HG02943 (cell line): ENCODE data around the gene KTN1.

Experiments used
- ATAC-seq: cut with Tn5 transposase; IDR thresholded peaks from one replicate; pipeline ENCODE4 v1.9.1; 2021; ENCODE audit warnings: mild to moderate bottlenecking, low read depth, moderate library complexity; ENCODE audit not compliant: unreplicated experiment

The KTN1 gene

DNA sequence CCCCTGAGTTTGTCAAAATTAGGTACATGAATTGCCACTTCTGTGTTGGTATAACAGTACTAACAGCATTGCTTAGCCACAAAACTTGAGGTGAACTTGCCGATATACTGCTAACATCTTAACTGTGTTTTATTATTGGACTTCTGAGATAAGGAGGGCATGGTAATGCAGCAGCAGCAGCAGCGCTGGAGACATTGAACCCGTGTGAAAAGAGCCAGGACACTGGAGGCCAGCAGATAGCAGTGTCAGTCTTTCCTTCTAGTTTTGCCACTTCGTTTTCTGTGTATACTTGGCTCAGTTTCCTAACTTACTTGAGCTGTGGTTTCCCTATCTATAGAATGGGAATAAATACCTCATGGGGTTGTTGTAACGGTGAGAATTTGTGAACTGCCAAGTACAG is 82.7 kb downstream of the KTN1 start:
- no peak for ATAC-seq

DNA sequence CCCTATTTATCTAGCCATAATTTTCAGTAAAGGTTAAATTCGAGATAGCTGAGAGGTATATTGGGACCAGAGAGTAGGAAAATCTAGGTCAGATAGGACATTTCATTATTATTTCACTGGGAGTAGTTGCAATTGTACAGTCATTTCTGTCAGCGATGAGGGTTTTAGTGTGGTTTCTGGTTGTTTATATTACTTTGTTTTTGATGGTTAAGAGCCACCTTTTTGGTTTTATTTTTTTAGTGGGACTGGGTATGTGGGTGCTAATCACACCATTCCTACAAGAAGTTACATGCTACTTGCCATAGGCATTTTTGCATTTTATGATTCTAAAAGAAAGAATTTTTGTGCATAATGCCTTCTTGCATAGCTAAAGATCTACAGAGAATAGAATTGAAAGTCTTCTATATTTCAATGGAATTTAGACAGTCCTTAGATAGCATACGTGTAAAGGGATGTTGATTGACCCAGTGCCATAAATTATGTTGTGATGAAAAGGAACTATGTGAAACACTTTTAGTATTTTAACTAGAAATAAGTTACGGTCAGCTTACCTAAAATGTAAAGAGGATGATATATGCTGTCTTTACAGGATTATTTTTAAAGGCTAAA is 85.2 kb downstream of the KTN1 start:
- ATAC-seq = no peak

DNA sequence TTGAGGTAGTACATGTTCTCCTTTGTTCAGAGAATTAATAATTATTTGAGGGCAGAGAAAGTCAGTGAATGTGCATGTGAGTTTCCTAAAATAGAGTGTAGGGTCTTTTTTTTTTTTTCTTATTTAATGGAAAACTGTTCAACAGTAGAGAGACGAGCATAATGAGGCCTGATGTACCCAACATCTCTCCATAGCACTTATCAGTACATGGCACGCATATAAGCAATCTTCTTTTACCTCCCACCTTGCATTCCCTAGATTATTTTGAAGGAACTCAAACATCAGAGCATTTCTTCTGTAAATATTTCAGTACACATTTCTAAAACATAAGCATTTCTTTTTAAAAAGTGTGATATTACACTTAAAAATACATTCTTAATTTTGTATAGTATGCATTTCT is 87.8 kb downstream of the KTN1 start:
- ATAC-seq = no peak

DNA sequence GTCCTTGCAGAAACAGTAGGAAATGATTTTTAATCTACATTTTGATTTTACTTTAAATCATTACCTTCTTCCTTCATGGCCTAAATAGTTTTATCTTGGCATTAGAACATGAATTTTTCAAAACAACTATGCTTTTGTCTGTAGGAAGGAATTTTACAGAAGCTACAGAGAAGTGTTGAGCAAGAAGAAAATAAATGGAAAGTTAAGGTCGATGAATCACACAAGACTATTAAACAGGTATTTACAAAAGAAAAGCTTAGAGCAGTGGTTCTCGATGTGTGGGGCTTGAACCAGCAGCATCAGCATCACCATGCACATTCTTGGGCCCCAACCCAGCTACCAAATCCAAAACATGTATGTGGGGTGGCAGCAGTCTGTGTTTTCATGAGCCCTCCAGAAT is 91.6 kb downstream of the KTN1 start:
- ATAC-seq = no peak

DNA sequence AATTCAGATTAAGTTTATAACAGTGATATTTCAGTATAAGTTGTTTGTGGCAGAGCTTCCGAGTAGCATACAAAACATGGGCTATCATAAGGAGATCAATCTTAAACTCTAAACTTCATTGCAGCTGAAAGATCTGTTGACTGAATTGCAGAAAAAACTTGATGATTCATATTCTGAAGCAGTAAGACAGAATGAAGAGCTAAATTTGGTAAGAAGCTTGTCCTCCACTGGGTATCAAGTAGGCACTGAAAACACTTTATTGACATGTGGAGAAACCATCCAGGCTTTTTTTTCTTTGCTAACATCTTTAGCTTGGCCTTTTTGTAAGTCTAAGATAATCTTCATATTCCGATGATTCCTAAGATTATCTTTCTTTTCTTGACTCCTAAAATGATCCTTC is 93.0 kb downstream of the KTN1 start:
- no peak for ATAC-seq

DNA sequence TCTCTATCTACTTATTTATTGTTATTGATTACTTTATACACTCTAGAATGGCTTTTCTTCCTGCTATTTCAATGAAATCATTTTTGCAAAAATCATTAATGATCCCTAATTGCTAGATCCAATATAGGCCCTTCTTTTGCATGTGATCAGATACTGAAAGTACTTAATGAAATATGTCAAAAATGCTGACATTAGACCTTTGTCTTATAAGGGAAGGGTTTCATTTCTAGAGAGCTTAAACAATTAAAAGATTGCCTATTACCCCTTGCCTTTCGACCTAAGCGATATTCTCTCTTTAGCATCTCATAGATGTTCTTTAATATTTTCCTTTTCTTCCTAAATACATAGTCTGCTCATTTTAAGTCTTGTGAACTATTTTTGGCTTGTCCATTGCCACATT is 101.1 kb downstream of the KTN1 start:
- ATAC-seq = no peak

DNA sequence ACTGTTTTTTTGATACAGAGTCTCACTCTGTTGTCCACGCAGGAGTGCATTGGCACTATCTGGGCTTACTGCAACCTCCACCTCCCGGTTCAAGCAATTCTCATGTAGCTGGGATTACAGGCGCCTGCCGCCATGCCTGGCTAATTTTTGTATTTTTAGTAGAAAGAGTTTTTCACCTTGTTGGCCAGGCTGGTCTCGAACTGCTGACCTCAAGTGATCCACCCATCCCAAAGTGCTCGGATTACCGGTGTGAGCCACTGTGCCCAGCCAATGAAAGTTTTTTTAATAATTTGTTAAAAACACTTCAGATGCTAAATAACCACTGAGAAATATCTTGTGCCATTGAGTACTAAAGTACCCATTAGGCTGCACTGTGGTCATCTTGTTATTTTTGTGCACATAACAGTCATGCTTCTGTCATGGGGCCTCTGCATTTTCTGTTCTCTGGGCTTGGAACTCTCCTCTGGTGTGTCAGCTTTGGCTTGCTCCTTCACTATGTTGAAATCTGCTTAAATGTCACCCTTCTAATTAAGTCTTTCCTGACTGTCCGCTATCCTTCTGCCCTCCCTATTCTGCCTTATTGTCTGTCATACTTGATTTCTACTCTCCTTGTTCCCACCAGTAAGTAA is 105.1 kb downstream of the KTN1 start:
- no peak for ATAC-seq

DNA sequence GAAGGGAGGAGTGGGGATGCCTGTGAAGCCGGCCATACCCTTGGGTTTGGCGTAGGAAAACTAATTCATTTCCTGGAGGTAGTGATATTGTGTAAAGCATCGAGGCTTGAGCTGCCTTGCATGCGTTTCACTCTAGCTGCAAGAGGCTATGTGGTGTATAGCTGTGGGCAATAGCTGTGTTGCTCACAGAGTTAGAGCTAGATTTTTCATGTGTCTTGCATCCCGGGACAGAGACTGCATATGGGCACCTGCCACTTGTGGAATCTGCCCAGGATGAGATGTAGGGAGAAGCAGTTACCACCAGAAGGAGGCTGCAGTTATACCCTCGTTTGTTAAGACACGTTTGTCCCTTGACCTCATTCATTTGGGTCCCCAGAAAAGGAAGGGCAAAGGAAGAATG is 106.7 kb downstream of the KTN1 start:
- ATAC-seq = no peak

DNA sequence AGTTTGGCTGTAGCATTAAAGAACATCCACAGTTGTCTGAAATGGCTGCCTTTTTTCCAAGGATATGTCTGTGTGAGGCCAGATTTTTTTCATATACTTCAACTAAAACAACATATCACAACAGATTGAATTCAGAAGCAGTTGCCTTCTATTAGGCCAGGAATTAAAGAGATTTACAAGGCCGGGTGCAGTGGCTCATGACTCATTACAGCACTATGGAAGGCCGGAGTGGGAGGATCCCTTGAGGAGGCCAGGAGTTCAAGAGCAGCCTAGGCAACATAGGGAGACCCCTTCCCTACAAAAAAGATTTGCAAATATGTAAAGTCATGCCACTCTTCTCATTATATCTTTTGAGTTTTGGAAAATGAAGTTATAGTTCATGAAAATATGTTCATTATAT is 108.6 kb downstream of the KTN1 start:
- ATAC-seq = no peak

DNA sequence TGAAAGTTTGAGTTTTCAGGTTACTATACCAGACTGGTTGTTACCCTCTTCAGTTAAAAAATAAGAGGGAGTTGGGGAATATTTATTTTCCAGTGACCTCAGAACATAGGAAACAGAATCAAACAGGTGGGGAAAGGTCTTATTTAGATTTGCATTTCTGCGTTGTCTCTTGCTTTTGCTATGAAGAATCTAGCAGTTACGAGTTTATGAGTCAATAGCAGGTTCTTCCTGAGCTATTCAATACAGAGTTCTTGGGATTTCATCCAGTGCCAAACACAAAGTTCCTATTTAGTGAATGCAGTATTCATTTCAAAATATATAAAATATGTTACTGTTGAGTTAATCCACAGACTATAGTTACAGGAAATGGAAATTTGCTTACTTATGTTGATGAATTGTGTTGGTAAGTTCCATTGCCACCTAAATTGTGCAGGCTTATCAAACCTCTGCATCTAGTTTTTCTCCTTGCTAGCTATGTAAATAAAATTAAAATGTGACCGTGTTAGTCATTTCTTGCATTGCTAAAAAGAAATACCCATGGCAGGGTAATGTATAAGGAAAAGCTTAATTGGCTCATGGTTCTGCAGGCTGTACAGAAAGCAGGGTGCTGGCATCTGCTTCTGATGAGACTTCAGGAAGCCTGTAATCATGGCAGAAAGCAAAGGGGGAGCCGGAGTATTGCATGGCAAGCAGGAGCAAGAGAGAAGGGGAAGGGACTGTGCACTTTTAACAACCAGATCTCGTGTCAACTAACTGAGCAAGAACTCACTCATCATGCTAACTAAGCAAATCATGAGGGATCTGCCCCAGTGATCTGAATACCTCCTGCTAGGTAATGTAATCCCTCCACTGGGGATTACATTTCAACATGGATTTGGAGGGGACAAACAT is 110.2 kb downstream of the KTN1 start:
- no peak for ATAC-seq

DNA sequence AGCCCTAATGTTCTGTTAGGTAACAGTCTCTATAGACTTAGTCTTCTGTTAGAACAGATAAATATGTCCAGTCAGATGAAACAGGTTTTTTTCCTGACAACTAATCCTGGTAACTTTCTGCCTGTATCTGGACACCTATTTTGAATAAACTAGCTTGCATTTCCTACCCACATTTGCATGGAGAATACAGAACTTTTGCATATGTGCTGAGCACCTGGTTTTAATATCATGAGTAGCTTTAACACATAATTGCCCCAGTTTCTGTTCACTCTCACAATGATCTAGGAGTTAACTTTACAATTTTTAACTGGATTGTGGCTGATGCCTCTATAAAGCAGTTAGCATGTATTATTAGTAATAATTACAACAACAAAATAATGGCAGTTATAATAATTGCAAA is 111.7 kb downstream of the KTN1 start:
- ATAC-seq = no peak

DNA sequence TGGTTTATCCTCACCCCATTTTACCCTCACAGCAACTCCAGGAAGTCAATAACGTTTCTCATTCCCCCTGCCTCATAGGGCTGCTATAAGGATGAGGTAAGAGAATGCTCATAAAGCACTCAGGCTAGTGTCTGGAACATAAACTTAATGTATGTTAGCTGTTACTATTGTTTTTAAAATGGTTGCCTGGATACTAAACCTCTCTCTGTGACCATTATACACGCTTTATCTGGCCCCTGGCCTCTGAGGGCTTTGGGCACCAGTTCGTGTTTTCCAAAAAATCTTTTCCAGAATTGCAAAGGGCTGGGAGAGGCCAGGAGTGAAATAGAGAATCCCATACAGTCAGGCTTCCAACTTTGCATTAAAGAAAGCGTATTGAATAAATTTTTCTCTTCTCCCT is 113.9 kb downstream of the KTN1 start:
- no peak for ATAC-seq

DNA sequence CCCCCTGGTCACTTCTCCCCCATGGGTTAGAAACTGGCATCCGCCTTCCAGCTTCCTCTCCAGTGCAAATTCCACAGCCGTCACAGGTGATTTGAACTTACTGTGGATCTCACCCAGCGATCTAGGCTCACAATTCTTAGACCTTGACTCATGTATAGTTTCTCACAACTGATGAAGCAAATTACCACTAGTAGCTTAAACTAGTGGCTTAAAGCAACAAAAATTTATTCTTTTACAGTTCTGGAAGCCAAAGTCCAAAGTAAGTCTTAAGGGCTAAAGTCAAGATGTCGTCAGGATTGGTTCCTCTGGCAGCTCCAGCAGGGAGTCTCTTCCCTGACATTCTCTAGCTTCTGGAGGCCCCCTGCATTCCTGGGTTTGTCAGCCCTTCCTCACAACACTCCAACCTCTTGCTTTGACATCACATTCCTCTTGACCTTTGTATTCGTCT is 117.4 kb downstream of the KTN1 start:
- ATAC-seq = no peak

DNA sequence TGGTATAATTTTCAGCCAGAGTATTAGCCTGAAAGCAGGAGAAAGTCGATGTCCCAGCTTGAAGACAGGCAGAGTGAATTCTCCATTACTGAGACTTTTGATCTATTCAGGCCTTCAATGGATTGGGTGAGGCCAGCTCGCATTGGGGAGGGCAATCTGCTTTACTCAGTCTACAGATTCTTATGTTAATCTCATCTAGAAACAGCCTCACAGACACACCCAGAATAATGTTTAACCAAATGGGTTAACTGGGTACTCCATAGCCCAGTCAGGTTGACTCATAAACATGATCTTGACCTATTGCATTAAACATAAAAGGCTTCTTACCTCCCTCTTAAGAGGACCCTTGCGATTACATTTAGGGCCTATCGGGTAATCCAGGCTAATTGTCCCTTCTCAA is 118.0 kb downstream of the KTN1 start:
- ATAC-seq = no peak

DNA sequence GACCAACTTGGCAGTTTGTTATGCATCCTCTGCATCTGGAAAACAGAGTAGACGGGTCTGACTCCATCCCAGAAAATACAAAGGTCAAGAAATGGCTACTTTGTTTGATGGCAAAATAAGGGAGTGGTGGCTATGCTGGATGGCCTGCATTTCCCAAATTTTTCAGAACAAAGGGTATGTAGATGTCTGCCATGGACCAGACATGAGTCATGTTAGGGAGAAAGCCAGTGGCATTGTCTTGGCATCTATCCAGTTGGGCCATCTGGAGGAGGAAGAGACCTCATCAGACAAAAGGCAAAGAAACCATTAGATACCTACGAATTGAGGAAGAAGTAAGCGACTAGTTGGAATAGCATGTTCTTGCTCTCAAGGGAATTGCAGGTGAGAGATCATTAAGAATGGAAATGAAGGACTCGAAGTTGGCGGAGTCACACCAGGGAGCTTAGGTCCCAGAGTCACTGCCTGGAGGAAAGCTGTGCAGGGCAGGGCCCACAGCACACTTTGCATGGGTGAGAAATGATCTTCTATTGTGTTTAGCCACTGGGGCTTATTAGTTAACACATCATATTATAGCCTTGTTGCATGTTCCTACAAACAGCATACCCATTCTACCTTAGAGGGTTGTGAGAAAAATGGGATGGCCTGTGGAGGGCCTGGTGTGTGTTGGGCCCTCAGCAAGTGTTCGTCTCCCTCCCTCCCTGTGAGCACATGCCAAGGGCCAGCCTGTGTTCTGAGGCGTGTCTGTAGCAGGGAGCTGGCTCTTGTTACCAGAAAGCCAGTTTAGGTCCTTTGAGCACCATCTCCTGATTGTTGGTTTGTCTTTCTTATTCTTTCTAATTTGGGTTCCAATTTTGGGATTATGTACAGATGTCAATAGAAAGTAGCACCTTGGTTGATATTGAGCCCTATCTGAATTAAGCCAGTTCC is 119.4 kb downstream of the KTN1 start:
- ATAC-seq = no peak

DNA sequence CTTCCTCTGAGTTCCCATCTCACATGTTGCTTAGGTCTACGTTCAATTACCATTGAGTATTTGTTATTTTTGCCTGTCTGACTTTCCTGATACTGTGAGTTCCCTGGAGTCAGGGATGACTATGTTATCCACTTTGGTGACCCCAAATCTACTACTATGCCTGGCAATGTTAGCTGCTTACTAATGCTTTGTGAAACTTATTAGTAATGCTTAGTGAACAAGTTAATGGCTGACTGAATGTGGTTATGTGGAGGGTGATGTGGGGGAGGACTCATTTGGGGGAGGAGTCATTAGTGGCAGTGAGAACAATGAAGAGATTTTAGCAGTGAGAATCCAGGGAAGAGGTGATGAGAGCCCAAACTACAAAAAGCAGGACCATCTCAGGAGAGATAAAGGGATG is 121.6 kb downstream of the KTN1 start:
- peak; percentile 90 for ATAC-seq

DNA sequence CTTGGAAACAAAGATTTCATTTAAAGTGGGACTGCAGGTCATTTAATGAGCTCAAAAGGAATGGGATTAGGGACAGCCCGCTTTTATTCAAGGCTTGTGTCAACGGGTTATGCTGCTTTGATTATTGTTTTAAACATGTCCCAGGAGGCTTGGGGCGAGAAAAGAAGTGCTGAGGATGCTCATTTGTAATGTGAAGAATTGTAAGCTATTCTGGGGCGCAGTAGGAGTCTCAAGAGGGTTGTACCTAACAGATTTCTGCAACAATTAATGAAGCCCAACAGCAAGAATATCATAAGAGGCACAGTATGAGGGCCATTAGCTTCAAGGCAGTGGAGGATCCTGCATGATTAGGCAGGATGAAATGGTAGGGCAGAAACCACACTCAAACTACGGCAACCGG is 122.5 kb downstream of the KTN1 start:
- no peak for ATAC-seq

DNA sequence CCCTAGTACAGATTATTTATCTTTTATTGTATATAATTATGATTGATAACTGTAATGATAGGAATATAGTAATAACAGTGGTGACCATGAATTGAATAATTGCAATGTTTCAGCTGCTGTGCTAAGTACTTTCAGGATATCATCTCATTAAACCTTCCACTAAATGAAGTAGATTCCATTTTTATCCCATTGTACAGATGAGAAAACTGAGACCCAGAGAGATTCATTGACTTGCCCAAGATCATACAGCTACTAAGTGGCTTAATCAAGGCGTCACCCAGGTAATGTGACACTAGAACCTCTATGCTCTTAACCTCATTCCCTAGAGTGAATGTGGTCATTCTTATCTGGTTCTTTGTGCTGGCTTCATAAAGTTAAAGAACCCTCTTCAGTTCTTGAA is 124.6 kb downstream of the KTN1 start:
- ATAC-seq = no peak

DNA sequence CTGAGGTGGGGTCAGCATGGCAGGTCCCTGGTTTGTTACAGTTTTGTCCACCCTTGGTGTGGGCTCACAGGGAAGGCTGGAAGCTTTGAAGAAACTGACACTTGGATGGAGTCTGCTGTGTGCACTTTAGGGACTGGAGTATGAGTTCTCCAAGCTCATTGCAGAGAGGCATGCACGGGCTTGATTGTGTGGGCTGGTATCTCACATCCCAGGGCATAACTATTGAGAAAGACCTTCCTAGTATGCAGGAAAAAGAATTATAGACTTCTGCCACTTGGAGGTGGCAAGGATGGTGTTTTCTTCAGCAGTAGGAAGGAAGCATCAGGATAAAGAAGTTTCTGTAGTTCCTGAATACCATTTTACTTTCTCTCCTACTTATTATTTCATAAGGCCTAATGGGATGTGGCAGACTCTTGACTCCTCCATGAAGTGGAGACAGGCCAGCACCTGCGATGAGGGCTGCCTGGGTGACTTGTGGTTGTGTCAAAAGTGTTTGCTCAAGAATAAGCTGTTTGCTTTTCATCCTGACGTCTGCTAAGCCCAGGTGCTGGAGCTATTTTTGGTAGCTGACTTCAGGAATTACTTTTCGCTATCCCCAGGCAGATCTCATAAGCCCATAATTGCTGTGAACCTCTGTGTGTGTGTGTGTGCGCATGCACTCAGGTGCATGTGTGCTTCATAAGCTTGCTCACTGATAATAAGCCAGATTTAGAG is 125.8 kb downstream of the KTN1 start:
- no peak for ATAC-seq

DNA sequence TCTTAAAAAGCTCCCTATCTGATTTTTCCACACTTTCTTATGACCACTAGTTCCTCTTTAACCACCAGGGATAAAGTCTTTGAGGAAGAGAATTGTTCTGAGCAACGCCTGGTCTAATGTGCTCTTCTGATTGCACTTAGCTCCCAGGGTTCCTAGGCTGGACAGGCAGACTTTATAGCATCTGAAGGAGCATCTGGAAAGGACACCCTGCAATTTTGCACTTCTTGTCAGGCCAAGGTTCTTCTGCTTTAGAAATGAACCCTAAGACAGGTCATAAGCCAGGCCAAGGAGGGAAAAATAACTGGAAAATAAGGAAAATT is 126.3 kb downstream of the KTN1 start:
- ATAC-seq = no peak
